GM23338 (cell line): Measurements from ENCODE around the gene DNMT1. TPM values are rescaled to one million over a fixed set of nuclear protein-coding genes. Genes with fewer than 3 reads are reported as not detected.

ENCODE experiments used
- ATAC-seq: fragments of 200-7000 bp; cut with Tn5 transposase; 3 replicates; pipeline ENCODE4 v1.9.1; 2020
- DNase-seq: peaks from one replicate; pipeline ENCODE4 v3.0.0-alpha.2; 2015; ENCODE audit warnings: low spot score
- H2AFZ ChIP-seq: fragments of 200-600 bp; sonication (generic); 2 replicates; pipeline ENCODE4 v1.8.0; 2016; ENCODE audit warnings: antibody characterized with exemption, mild to moderate bottlenecking, moderate library complexity
- H3F3A ChIP-seq: fragments of 200-600 bp; sonication (generic); replicated peaks from 2 replicates; pipeline ENCODE4 v1.8.0; 2017; ENCODE audit warnings: antibody characterized with exemption, mixed run types, low read depth
- H3K27ac ChIP-seq: fragments of 200-600 bp; sonication (generic); 2 replicates; pipeline ENCODE4 v1.6.1; 2016; ENCODE audit warnings: low read depth
- H3K27me3 ChIP-seq: fragments of 200-600 bp; sonication (generic); 2 replicates; pipeline ENCODE4 v1.8.0; 2016; ENCODE audit warnings: mild to moderate bottlenecking, mixed run types, moderate library complexity; ENCODE audit not compliant: insufficient read depth
- H3K36me3 ChIP-seq: fragments of 200-600 bp; sonication (generic); 2 replicates; pipeline ENCODE4 v1.8.0; 2016; ENCODE audit warnings: mild to moderate bottlenecking; ENCODE audit not compliant: insufficient read depth
- H3K4me1 ChIP-seq: fragments of 200-600 bp; sonication (generic); 2 replicates; pipeline ENCODE4 v1.8.0; 2016; ENCODE audit warnings: mild to moderate bottlenecking, moderate library complexity; ENCODE audit not compliant: insufficient read depth
- H3K4me2 ChIP-seq: fragments of 200-600 bp; sonication (generic); 2 replicates; pipeline ENCODE4 v1.7.1; 2017; ENCODE audit warnings: mixed run types
- H3K4me3 ChIP-seq: fragments of 200-600 bp; sonication (generic); 2 replicates; pipeline ENCODE4 v1.6.1; 2016; ENCODE audit warnings: mixed run types
- H3K79me2 ChIP-seq: fragments of 200-600 bp; sonication (generic); replicated peaks from 2 replicates; pipeline ENCODE4 v1.8.0; 2017; ENCODE audit warnings: mild to moderate bottlenecking; ENCODE audit not compliant: insufficient read depth
- H3K9me2 ChIP-seq: fragments of 200-600 bp; sonication (generic); 2 replicates; pipeline ENCODE4 v1.8.0; 2017; ENCODE audit not compliant: insufficient read depth
- H4K20me1 ChIP-seq: fragments of 200-600 bp; sonication (generic); replicated peaks from 2 replicates; pipeline ENCODE4 v1.8.0; 2017; ENCODE audit warnings: mild to moderate bottlenecking; ENCODE audit not compliant: insufficient read depth
- H3K27ac Mint-ChIP-seq: 2 replicates; pipeline ENCODE4 v1.8.0; 2020; ENCODE audit warnings: inconsistent platforms, mild to moderate bottlenecking, moderate library complexity, mixed read lengths
- H3K27me3 Mint-ChIP-seq: 3 replicates; pipeline ENCODE4 v1.8.0; 2022; ENCODE audit warnings: low read depth, mild to moderate bottlenecking, moderate library complexity, mixed read lengths, inconsistent platforms; ENCODE audit not compliant: insufficient read depth, poor library complexity
- H3K36me3 Mint-ChIP-seq: 3 replicates; pipeline ENCODE4 v1.8.0; 2021; ENCODE audit warnings: low read depth, mild to moderate bottlenecking, inconsistent platforms, moderate library complexity, mixed read lengths
- H3K4me1 Mint-ChIP-seq: 3 replicates; pipeline ENCODE4 v1.8.0; 2020; ENCODE audit warnings: mild to moderate bottlenecking, inconsistent platforms, mixed read lengths
- H3K4me3 Mint-ChIP-seq: 3 replicates; pipeline ENCODE4 v1.8.0; 2021; ENCODE audit warnings: moderate library complexity, mild to moderate bottlenecking, inconsistent platforms, mixed read lengths
- H3K9me3 Mint-ChIP-seq: 3 replicates; pipeline ENCODE4 v1.8.0; 2020; ENCODE audit warnings: moderate library complexity, mild to moderate bottlenecking, inconsistent platforms, mixed read lengths
- CREB1 ChIP-seq: fragments of 250-450 bp; sonication (Bioruptor Pico); IDR thresholded peaks from 2 replicates; pipeline ENCODE4 v1.5.0; 2020; ENCODE audit warnings: low read depth, mild to moderate bottlenecking, moderate library complexity
- EZH2 ChIP-seq: fragments of 200-600 bp; sonication (generic); IDR thresholded peaks from one replicate; pipeline ENCODE4 v1.8.0; 2017; ENCODE audit warnings: antibody characterized with exemption, mild to moderate bottlenecking, low read depth; ENCODE audit not compliant: unreplicated experiment
- EZH2phosphoT487 ChIP-seq: fragments of 200-600 bp; sonication (generic); IDR thresholded peaks from one replicate; pipeline ENCODE4 v1.8.1; 2018; ENCODE audit warnings: antibody characterized with exemption; ENCODE audit not compliant: unreplicated experiment
- JUNB ChIP-seq: IDR thresholded peaks from one replicate; pipeline ENCODE4 v1.6.1; 2016; ENCODE audit warnings: antibody characterized with exemption; ENCODE audit not compliant: unreplicated experiment
- NANOG ChIP-seq: IDR thresholded peaks from 2 replicates; pipeline ENCODE4 v1.6.1; 2016; ENCODE audit warnings: antibody characterized with exemption, borderline replicate concordance
- POLR2AphosphoS5 ChIP-seq: IDR thresholded peaks from 2 replicates; pipeline ENCODE4 v1.6.1; 2016; ENCODE audit warnings: antibody characterized with exemption, low read depth
- STAT1 ChIP-seq: IDR thresholded peaks from one replicate; pipeline ENCODE4 v1.6.1; 2016; ENCODE audit warnings: antibody characterized with exemption; ENCODE audit not compliant: unreplicated experiment
- ZNF331 ChIP-seq: fragments of 250-450 bp; sonication (Bioruptor Pico); IDR thresholded peaks from 2 replicates; pipeline ENCODE4 v1.5.0; 2020; ENCODE audit warnings: low read depth, mild to moderate bottlenecking, moderate library complexity
- polyA plus RNA-seq: library from polyadenylated mRNA; unstranded; fragments of >200 nt; fragmentation: Nextera tagmentation; extraction: Ambion mirVana; gene quantifications from 2 replicates; pipeline ENCODE4 v1.2.1, GENCODE V29; 2016
- total RNA-seq: library from RNA; depleted of rRNA; stranded (reverse); fragments of >200 nt; shearing (Covaris generic); gene quantifications from 2 replicates; pipeline ENCODE4 v1.2.3, GENCODE V29; 2014
- TF ChIP-seq, protein P1 (sequence below): IDR thresholded peaks from 2 replicates; pipeline ENCODE4 v1.6.1; 2016; ENCODE audit warnings: antibody characterized with exemption
- TF ChIP-seq, protein P2 (sequence below): fragments of 250-450 bp; sonication (Bioruptor Pico); IDR thresholded peaks from 2 replicates; pipeline ENCODE4 v1.5.0; 2020; ENCODE audit warnings: mild to moderate bottlenecking, moderate library complexity
- TF ChIP-seq, protein P3 (sequence below), 2 experiments: fragments of 200-600 bp in 1 of 2; sonication (generic) in 1 of 2; conservative IDR thresholded peaks; 2 replicates each; pipeline versions ENCODE4 v1.5.1 to v1.6.1; 2016 to 2017; ENCODE audit warnings: antibody characterized with exemption in 2 of 2, low read depth in 2 of 2, mild to moderate bottlenecking in 2 of 2, moderate library complexity in 1 of 2
- TF ChIP-seq, protein P4 (sequence below): IDR thresholded peaks from one replicate; pipeline ENCODE4 v1.6.1; 2018; ENCODE audit warnings: antibody characterized with exemption; ENCODE audit not compliant: unreplicated experiment

DNMT1 gene
- total and polyA plus RNA-seq, 2 experiments from 2014 or later: 238 to 589 TPM

DNA sequence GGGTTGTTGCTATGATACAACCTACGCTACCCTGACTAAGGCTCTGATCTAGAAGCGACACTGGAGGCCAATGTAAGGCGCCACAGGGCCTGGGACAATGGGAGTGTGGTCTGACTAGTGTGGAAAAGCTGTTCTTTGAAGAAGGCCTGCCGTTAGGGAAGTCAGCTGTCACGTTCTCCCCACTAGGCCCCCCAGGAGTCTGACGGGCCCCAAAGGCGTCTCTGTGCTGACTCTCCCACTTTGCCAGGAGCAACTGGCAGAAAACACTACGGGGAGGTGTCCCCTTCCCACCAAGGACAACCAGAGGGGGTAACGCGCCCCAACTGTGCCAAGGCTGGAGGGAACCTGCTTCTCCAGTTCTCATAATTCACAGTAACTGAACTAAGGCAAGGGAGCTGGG is 49.7 kb downstream of the DNMT1 start:
- DNase-seq: no peak
- H3K9me2 ChIP-seq: no peaks in the 10 kb centered on the region
- Mint-ChIP-seq H3K9me3 (no peaks in the 10 kb centered on the region; the same call in 2 of the 3 replicates), H3K27me3 (peaks cover 6% of the 10 kb centered on the region), H3K36me3 (peaks cover 94% of the 10 kb centered on the region), H3K27ac (no peak overlapping the region), H3K4me3 (no peak overlapping the region), H3K4me1 (no peaks in the 10 kb centered on the region)
- no peaks in the 10 kb centered on the region for H3K27me3 ChIP-seq
- H3K27ac ChIP-seq: no peak overlapping the region
- no peak overlapping the region for H3K4me2 ChIP-seq
- no peak for ATAC-seq
- H3K36me3 ChIP-seq: peaks cover 65% of the 10 kb centered on the region
- H4K20me1 ChIP-seq: peaks cover 20% of the 10 kb centered on the region
- TF ChIP-seq POLR2AphosphoS5 (no peak), NANOG (no peak), STAT1 (no peak), EZH2phosphoT487 (no peak), CREB1 (no peak), EZH2 (no peak), JUNB (no peak), ZNF331 (CRISPR knock-in tag) (no peak)
- TF ChIP-seq, protein P1, sequence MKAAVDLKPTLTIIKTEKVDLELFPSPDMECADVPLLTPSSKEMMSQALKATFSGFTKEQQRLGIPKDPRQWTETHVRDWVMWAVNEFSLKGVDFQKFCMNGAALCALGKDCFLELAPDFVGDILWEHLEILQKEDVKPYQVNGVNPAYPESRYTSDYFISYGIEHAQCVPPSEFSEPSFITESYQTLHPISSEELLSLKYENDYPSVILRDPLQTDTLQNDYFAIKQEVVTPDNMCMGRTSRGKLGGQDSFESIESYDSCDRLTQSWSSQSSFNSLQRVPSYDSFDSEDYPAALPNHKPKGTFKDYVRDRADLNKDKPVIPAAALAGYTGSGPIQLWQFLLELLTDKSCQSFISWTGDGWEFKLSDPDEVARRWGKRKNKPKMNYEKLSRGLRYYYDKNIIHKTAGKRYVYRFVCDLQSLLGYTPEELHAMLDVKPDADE: no peak
- TF ChIP-seq, protein P2, sequence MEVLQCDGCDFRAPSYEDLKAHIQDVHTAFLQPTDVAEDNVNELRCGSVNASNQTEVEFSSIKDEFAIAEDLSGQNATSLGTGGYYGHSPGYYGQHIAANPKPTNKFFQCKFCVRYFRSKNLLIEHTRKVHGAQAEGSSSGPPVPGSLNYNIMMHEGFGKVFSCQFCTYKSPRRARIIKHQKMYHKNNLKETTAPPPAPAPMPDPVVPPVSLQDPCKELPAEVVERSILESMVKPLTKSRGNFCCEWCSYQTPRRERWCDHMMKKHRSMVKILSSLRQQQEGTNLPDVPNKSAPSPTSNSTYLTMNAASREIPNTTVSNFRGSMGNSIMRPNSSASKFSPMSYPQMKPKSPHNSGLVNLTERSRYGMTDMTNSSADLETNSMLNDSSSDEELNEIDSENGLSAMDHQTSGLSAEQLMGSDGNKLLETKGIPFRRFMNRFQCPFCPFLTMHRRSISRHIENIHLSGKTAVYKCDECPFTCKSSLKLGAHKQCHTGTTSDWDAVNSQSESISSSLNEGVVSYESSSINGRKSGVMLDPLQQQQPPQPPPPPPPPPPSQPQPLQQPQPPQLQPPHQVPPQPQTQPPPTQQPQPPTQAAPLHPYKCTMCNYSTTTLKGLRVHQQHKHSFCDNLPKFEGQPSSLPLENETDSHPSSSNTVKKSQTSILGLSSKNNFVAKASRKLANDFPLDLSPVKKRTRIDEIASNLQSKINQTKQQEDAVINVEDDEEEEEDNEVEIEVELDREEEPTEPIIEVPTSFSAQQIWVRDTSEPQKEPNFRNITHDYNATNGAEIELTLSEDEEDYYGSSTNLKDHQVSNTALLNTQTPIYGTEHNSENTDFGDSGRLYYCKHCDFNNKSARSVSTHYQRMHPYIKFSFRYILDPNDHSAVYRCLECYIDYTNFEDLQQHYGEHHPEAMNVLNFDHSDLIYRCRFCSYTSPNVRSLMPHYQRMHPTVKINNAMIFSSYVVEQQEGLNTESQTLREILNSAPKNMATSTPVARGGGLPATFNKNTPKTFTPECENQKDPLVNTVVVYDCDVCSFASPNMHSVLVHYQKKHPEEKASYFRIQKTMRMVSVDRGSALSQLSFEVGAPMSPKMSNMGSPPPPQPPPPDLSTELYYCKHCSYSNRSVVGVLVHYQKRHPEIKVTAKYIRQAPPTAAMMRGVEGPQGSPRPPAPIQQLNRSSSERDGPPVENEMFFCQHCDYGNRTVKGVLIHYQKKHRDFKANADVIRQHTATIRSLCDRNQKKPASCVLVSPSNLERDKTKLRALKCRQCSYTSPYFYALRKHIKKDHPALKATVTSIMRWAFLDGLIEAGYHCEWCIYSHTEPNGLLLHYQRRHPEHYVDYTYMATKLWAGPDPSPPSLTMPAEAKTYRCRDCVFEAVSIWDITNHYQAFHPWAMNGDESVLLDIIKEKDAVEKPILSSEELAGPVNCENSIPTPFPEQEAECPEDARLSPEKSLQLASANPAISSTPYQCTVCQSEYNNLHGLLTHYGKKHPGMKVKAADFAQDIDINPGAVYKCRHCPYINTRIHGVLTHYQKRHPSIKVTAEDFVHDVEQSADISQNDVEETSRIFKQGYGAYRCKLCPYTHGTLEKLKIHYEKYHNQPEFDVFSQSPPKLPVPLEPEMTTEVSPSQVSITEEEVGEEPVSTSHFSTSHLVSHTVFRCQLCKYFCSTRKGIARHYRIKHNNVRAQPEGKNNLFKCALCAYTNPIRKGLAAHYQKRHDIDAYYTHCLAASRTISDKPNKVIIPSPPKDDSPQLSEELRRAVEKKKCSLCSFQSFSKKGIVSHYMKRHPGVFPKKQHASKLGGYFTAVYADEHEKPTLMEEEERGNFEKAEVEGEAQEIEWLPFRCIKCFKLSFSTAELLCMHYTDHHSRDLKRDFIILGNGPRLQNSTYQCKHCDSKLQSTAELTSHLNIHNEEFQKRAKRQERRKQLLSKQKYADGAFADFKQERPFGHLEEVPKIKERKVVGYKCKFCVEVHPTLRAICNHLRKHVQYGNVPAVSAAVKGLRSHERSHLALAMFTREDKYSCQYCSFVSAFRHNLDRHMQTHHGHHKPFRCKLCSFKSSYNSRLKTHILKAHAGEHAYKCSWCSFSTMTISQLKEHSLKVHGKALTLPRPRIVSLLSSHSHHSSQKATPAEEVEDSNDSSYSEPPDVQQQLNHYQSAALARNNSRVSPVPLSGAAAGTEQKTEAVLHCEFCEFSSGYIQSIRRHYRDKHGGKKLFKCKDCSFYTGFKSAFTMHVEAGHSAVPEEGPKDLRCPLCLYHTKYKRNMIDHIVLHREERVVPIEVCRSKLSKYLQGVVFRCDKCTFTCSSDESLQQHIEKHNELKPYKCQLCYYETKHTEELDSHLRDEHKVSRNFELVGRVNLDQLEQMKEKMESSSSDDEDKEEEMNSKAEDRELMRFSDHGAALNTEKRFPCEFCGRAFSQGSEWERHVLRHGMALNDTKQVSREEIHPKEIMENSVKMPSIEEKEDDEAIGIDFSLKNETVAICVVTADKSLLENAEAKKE (CRISPR knock-in tag): no peak
- TF ChIP-seq, protein P3, sequence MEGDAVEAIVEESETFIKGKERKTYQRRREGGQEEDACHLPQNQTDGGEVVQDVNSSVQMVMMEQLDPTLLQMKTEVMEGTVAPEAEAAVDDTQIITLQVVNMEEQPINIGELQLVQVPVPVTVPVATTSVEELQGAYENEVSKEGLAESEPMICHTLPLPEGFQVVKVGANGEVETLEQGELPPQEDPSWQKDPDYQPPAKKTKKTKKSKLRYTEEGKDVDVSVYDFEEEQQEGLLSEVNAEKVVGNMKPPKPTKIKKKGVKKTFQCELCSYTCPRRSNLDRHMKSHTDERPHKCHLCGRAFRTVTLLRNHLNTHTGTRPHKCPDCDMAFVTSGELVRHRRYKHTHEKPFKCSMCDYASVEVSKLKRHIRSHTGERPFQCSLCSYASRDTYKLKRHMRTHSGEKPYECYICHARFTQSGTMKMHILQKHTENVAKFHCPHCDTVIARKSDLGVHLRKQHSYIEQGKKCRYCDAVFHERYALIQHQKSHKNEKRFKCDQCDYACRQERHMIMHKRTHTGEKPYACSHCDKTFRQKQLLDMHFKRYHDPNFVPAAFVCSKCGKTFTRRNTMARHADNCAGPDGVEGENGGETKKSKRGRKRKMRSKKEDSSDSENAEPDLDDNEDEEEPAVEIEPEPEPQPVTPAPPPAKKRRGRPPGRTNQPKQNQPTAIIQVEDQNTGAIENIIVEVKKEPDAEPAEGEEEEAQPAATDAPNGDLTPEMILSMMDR (conservative IDR thresholded peaks at IDR 0.05; ENCODE audit: low read depth in 2 of 2): no peak
- TF ChIP-seq, protein P4, sequence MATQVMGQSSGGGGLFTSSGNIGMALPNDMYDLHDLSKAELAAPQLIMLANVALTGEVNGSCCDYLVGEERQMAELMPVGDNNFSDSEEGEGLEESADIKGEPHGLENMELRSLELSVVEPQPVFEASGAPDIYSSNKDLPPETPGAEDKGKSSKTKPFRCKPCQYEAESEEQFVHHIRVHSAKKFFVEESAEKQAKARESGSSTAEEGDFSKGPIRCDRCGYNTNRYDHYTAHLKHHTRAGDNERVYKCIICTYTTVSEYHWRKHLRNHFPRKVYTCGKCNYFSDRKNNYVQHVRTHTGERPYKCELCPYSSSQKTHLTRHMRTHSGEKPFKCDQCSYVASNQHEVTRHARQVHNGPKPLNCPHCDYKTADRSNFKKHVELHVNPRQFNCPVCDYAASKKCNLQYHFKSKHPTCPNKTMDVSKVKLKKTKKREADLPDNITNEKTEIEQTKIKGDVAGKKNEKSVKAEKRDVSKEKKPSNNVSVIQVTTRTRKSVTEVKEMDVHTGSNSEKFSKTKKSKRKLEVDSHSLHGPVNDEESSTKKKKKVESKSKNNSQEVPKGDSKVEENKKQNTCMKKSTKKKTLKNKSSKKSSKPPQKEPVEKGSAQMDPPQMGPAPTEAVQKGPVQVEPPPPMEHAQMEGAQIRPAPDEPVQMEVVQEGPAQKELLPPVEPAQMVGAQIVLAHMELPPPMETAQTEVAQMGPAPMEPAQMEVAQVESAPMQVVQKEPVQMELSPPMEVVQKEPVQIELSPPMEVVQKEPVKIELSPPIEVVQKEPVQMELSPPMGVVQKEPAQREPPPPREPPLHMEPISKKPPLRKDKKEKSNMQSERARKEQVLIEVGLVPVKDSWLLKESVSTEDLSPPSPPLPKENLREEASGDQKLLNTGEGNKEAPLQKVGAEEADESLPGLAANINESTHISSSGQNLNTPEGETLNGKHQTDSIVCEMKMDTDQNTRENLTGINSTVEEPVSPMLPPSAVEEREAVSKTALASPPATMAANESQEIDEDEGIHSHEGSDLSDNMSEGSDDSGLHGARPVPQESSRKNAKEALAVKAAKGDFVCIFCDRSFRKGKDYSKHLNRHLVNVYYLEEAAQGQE: no peak
- no peaks in the 10 kb centered on the region for H3K4me1 ChIP-seq
- no peak overlapping the region for H2AFZ ChIP-seq
- peaks cover 3% of the 10 kb centered on the region; the same call in 1 of the 2 replicates for H3F3A ChIP-seq
- H3K4me3 ChIP-seq: no peak overlapping the region
- H3K79me2 ChIP-seq: no peaks in the 10 kb centered on the region
